PC-9 (cell line): ENCODE data around the gene MDFIC. TPM values are rescaled to one million over a fixed set of nuclear protein-coding genes. Genes with fewer than 3 reads are reported as not detected.

Source experiments
- BruUV-seq: library from RNA; stranded (reverse); fragments of 400-500 nt; replicated peaks from 2 replicates; lab custom pipeline; 2021; lab: Mats Ljungman, UMichigan
- CTCF ChIA-PET: fragments of 300-600 bp; sonication (Branson Sonifier 250); formaldehyde crosslinking; loops from one replicate; lab custom pipeline; 2022; ENCODE audit warnings: antibody characterized with exemption; lab: Charles Lee
- POLR2A ChIA-PET: fragments of 300-600 bp; sonication (Branson Sonifier 250); formaldehyde crosslinking; loops from one replicate; lab custom pipeline; 2022; ENCODE audit warnings: antibody characterized with exemption; ENCODE audit not compliant: unreplicated experiment; lab: Charles Lee
- DNase-seq, 2 experiments: peaks; one replicate each; pipeline versions ENCODE4 v3.0.0 to v3.0.0-alpha.2; 2015 to 2022; ENCODE audit warnings: mixed read lengths in 1 of 2
- H2AFZ ChIP-seq: fragments of 200-600 bp; sonication (generic); 2 replicates; pipeline ENCODE4 v1.8.1; 2017; ENCODE audit warnings: antibody characterized with exemption
- H3F3A ChIP-seq: fragments of 200-600 bp; sonication (generic); 2 replicates; pipeline ENCODE4 v1.8.1; 2017; ENCODE audit warnings: antibody characterized with exemption, mild to moderate bottlenecking, low read depth; ENCODE audit not compliant: insufficient read depth
- H3K27ac ChIP-seq: fragments of 200-600 bp; sonication (generic); 2 replicates; pipeline ENCODE4 v1.6.1; 2016; ENCODE audit warnings: mixed run types
- H3K27me3 ChIP-seq: fragments of 200-600 bp; sonication (generic); 2 replicates; pipeline ENCODE4 v1.6.1; 2016; ENCODE audit warnings: low read depth, mixed run types; ENCODE audit not compliant: insufficient read depth
- H3K36me3 ChIP-seq: fragments of 200-600 bp; sonication (generic); 2 replicates; pipeline ENCODE4 v1.6.1; 2016; ENCODE audit warnings: low read depth, mixed run types
- H3K4me1 ChIP-seq: fragments of 200-600 bp; sonication (generic); replicated peaks from 2 replicates; pipeline ENCODE4 v1.6.1; 2016; ENCODE audit warnings: mixed run types; ENCODE audit not compliant: insufficient read depth
- H3K4me2 ChIP-seq: fragments of 200-600 bp; sonication (generic); 2 replicates; pipeline ENCODE4 v1.6.1; 2017; ENCODE audit warnings: mixed run types
- H3K4me3 ChIP-seq: fragments of 200-600 bp; sonication (generic); 2 replicates; pipeline ENCODE4 v1.6.1; 2016; ENCODE audit warnings: mixed run types
- H3K79me2 ChIP-seq: fragments of 200-600 bp; sonication (generic); 2 replicates; pipeline ENCODE4 v1.6.1; 2017; ENCODE audit warnings: low read depth, mixed run types
- H3K9me2 ChIP-seq: fragments of 200-600 bp; sonication (generic); 2 replicates; pipeline ENCODE4 v1.8.1; 2017; ENCODE audit warnings: mild to moderate bottlenecking; ENCODE audit not compliant: insufficient read depth
- H3K9me3 ChIP-seq: fragments of 200-600 bp; sonication (generic); 2 replicates; pipeline ENCODE4 v1.8.1; 2016; ENCODE audit warnings: low read depth; ENCODE audit not compliant: insufficient read depth
- H4K20me1 ChIP-seq: fragments of 200-600 bp; sonication (generic); 2 replicates; pipeline ENCODE4 v1.8.1; 2017; ENCODE audit not compliant: insufficient read depth
- EZH2 ChIP-seq: fragments of 200-600 bp; sonication (generic); IDR thresholded peaks from 2 replicates; pipeline ENCODE4 v1.8.0; 2017; ENCODE audit warnings: antibody characterized with exemption, low read depth
- intact Hi-C: fragments of 100-400 bp; cut with micrococcal nuclease; formaldehyde crosslinking; loops from one replicate; pipeline ENCODE4 v1.10.0; 2022; ENCODE audit not compliant: unreplicated experiment
- total RNA-seq: library from RNA; stranded (reverse); gene quantifications from 2 replicates; pipeline ENCODE4 v1.2.3, GENCODE V29; 2021
- TF ChIP-seq, protein P1 (sequence below): fragments of 200-600 bp; sonication (generic); conservative IDR thresholded peaks from 2 replicates; pipeline ENCODE4 v1.6.1; 2017; ENCODE audit warnings: mixed run types, antibody characterized with exemption, mild to moderate bottlenecking, moderate library complexity

Gene MDFIC
- total RNA-seq, 1 experiment from 2014 or later, result 38.9 TPM

DNA sequence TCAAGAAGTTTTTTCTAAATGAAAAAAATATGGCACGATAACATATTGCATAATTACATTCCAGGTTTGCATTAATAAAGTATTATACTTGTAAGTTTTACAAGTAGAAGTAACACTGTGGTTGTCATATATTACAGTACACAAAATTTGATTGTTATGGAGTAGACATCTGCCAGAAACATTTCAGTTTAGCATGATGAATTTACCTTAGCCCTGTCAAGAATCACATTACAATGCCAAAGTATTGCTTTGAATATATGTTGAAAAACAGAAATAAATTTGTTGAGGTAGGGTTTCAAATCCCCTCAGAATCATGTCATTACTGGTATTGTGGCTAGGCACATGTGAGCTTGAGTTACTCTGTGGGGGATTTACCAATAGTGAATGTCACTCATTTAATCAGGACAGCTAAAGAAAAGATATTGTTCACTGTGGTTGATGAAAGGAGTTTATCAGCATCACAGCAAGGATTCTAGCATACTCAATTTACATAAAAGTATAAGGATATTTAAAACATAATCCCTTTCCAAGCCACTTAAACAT is 112.1 kb downstream of the MDFIC start:
- H3K9me3 ChIP-seq, result peaks cover 12% of the 10 kb centered on the region; the same call in 1 of the 2 replicates
- no TSS peak for BruUV-seq
- TF ChIP-seq, protein P1, sequence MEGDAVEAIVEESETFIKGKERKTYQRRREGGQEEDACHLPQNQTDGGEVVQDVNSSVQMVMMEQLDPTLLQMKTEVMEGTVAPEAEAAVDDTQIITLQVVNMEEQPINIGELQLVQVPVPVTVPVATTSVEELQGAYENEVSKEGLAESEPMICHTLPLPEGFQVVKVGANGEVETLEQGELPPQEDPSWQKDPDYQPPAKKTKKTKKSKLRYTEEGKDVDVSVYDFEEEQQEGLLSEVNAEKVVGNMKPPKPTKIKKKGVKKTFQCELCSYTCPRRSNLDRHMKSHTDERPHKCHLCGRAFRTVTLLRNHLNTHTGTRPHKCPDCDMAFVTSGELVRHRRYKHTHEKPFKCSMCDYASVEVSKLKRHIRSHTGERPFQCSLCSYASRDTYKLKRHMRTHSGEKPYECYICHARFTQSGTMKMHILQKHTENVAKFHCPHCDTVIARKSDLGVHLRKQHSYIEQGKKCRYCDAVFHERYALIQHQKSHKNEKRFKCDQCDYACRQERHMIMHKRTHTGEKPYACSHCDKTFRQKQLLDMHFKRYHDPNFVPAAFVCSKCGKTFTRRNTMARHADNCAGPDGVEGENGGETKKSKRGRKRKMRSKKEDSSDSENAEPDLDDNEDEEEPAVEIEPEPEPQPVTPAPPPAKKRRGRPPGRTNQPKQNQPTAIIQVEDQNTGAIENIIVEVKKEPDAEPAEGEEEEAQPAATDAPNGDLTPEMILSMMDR, result no peak
- no peak for TF ChIP-seq EZH2

GRCh38 chr7:115034515-115034914 is 112.6 kb downstream of the MDFIC start:
- no peak overlapping the region for H3K27ac ChIP-seq
- 0 out of 2 replicates have a peak, but pooled peaks cover 7% of the 10 kb centered on the region for H3K4me1 ChIP-seq
- TF ChIP-seq EZH2, result no peak
- TF ChIP-seq, protein P1, result no peak
- H3K4me2 ChIP-seq, result no peak overlapping the region
- no peaks in the 10 kb centered on the region for H3K79me2 ChIP-seq
- peaks cover 12% of the 10 kb centered on the region; the same call in 1 of the 2 replicates for H3K9me3 ChIP-seq
- H3K4me3 ChIP-seq, result no peak overlapping the region
- H4K20me1 ChIP-seq, result no peaks in the 10 kb centered on the region
- no peaks in the 10 kb centered on the region for H3F3A ChIP-seq
- H3K9me2 ChIP-seq, result no peaks in the 10 kb centered on the region
- BruUV-seq, result no TSS peak
- H3K36me3 ChIP-seq, result no peaks in the 10 kb centered on the region
- H2AFZ ChIP-seq, result no peak overlapping the region
- DNase-seq, result no peak
- no peaks in the 10 kb centered on the region for H3K27me3 ChIP-seq
- ChIA-PET CTCF (no interaction called here), POLR2A (no interaction called here)
- intact Hi-C loops, result no loop called here

More for the DNA sequence above, 112.1 kb downstream of the MDFIC start:
- CTCF ChIA-PET, result no interaction called here
- Histone ChIP-seq H3K36me3 (no peaks in the 10 kb centered on the region), H3K79me2 (no peaks in the 10 kb centered on the region), H3F3A (no peaks in the 10 kb centered on the region), H3K9me2 (no peaks in the 10 kb centered on the region), H2AFZ (no peak overlapping the region), H3K4me3 (no peak overlapping the region), H3K4me1 (0 out of 2 replicates have a peak, but pooled peaks cover 7% of the 10 kb centered on the region), H3K27me3 (no peaks in the 10 kb centered on the region), H4K20me1 (no peaks in the 10 kb centered on the region), H3K27ac (no peak overlapping the region), H3K4me2 (no peak overlapping the region)
- DNase-seq, result no peak
- intact Hi-C loops, result no loop called here
- POLR2A ChIA-PET, result no interaction called here

DNA sequence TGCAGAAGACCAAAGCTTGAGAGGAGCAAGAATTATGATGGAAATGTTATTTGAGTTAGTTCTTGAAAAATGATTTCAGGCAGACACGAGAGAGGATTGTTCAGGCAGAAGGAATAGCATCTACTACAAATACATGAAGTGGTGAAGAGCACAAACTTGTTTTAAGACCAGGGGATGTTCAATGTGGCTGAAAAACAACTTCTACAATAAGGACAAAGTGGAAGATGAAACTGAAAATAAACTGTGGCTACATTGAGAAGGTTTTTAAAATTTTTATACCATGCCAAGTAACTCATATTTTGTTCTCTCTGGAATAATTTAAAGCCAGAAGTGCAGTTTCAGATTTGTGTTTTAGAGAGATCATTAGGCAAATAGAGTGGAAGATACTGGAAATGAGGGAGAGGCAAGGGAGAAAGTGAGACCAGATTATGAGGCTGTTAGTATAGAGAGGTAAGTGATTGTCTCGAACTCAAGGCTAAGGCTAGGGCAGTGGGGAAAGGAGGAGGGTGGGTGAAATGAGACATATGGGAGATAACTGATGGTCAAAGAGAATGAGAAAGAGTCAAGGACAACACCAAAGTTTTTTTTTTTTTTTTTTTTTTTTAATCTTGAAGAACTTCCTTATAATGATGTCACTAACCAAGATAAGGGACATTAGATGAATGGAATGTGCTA is 115.4 kb downstream of the MDFIC start:
- Histone ChIP-seq H3K27ac (no peak overlapping the region), H3K79me2 (no peaks in the 10 kb centered on the region), H3F3A (no peaks in the 10 kb centered on the region), H3K9me2 (no peaks in the 10 kb centered on the region), H3K4me2 (no peak overlapping the region), H3K4me3 (no peak overlapping the region), H3K9me3 (peaks cover 5% of the 10 kb centered on the region), H4K20me1 (no peaks in the 10 kb centered on the region), H3K27me3 (no peaks in the 10 kb centered on the region), H3K4me1 (0 out of 2 replicates have a peak, but pooled peaks cover 7% of the 10 kb centered on the region), H2AFZ (no peak overlapping the region), H3K36me3 (no peaks in the 10 kb centered on the region)
- intact Hi-C loops, result loop anchor here (5.0 kb wide), 2 partner anchors 50 to 110 kb away; no protein-coding TSS in a partner anchor
- DNase-seq, result no peak
- TF ChIP-seq, protein P1, result no peak
- TF ChIP-seq EZH2, result no peak
- ChIA-PET POLR2A (no interaction called here), CTCF (no interaction called here)
- no TSS peak for BruUV-seq
